ENCODE measurements around the gene FAM229A.
A peak's percentile ranks its signal among the peaks of the same experiment; 100 is the strongest.
"Not testable (repeated sequence)": the region's sequence is repeated elsewhere in the genome, so short reads cannot be mapped to it uniquely, and the experiment has no call there.

Gene FAM229A

GRCh38 chr1:32362474-32363313, at the start of gene FAM229A, which contains the start of gene TSSK3:
Gene FAM229A (minus strand): TSS chr1:32362485. CDS start chr1:32362091, 394 bp downstream.
Gene TSSK3 (plus strand): TSS chr1:32362539. CDS start chr1:32362702, 163 bp downstream.
- DNase-seq = no peak

GRCh38 chr1:32411261-32411660, 49.0 kb upstream of the FAM229A start:
- no peak for DNase-seq

- DNase-seq = no peak
Measured at GRCh38 chr1:32406629-32407111, 44.4 kb upstream of the FAM229A start.

- no peak for DNase-seq
Measured at GRCh38 chr1:32405672-32406467, 43.6 kb upstream of the FAM229A start.

GRCh38 chr1:32404946-32405345, 42.7 kb upstream of the FAM229A start:
- DNase-seq = no peak

- DNase-seq = peak; percentile 35
Measured at GRCh38 chr1:32400876-32401631, 38.8 kb upstream of the FAM229A start.

- no peak for DNase-seq
Measured at GRCh38 chr1:32399843-32400242, 37.6 kb upstream of the FAM229A start.

- DNase-seq = no peak
Measured at GRCh38 chr1:32398401-32398800, 36.1 kb upstream of the FAM229A start.

- not testable (repeated sequence) for DNase-seq
Measured at GRCh38 chr1:32396524-32396923, 34.2 kb upstream of the FAM229A start.

GRCh38 chr1:32394890-32395432, 32.7 kb upstream of the FAM229A start:
- no peak for DNase-seq

- DNase-seq = peak; percentile 98
Measured at GRCh38 chr1:32394141-32394889, 32.0 kb upstream of the FAM229A start, which contains the start of gene BSDC1. Gene BSDC1 (minus strand): TSS chr1:32394441. CDS start chr1:32394414, 27 bp downstream.

- DNase-seq = peak; percentile 49
Measured at GRCh38 chr1:32393832-32394140, 31.5 kb upstream of the FAM229A start.

GRCh38 chr1:32393136-32393535, 30.9 kb upstream of the FAM229A start:
- DNase-seq = no peak

GRCh38 chr1:32392325-32392724, 30.0 kb upstream of the FAM229A start:
- DNase-seq = no peak

GRCh38 chr1:32390904-32391870, 28.9 kb upstream of the FAM229A start:
- DNase-seq = no peak

- DNase-seq = no peak
Measured at GRCh38 chr1:32388641-32389040, 26.4 kb upstream of the FAM229A start.

GRCh38 chr1:32386676-32387392, 24.5 kb upstream of the FAM229A start:
- DNase-seq = no peak

GRCh38 chr1:32380057-32380456, 17.8 kb upstream of the FAM229A start:
- no peak for DNase-seq

- DNase-seq = no peak
Measured at GRCh38 chr1:32377541-32378220, 15.4 kb upstream of the FAM229A start.

Data from CD4-positive, alpha-beta T cell treated with Interleukin-15 for 1 hour (primary cell).